Heart right ventricle (tissue), 16 donors: ENCODE results near the gene DRP2. TPM values are rescaled to one million over a fixed set of nuclear protein-coding genes. Genes with fewer than 3 reads are reported as not detected.
A peak's percentile ranks its signal among the peaks of the same experiment; 100 is the strongest.

Source experiments
- ATAC-seq, 8 donors: fragments of 200-7000 bp; cut with Tn5 transposase; one replicate each; pipeline ENCODE4 v1.9.1; 2020; ENCODE audit warnings: mild to moderate bottlenecking in 8 of 8, moderate library complexity in 8 of 8, moderate number of reproducible peaks in 1 of 8
- DNase-seq, 2 donors: peaks; one replicate each; pipeline ENCODE4 v3.0.0-alpha.2; 2020
- H3K27ac ChIP-seq, 10 donors: fragments of 200-600 bp; sonication (generic) in 2 of 10; one replicate each; pipeline versions ENCODE4 v1.5.0 to v1.8.0; 2020 to 2022; ENCODE audit warnings: mild to moderate bottlenecking in 3 of 10
- H3K27me3 ChIP-seq, 7 donors: fragments of 200-600 bp; one replicate each; pipeline ENCODE4 v1.8.0; 2021 to 2022; ENCODE audit warnings: mild to moderate bottlenecking in 2 of 7
- H3K36me3 ChIP-seq, 9 donors: fragments of 200-600 bp; sonication (generic) in 1 of 9; one replicate each; pipeline versions ENCODE4 v1.5.0 to v1.8.0; 2020 to 2022; ENCODE audit warnings: mild to moderate bottlenecking in 2 of 9
- H3K4me1 ChIP-seq, 9 donors: fragments of 200-600 bp; sonication (generic) in 1 of 9; one replicate each; pipeline versions ENCODE4 v1.5.0 to v1.8.0; 2020 to 2022; ENCODE audit warnings: mild to moderate bottlenecking in 4 of 9
- H3K4me3 ChIP-seq, 10 donors: fragments of 200-600 bp; sonication (generic) in 2 of 10; one replicate each; pipeline versions ENCODE4 v1.5.0 to v1.8.0; 2020 to 2022; ENCODE audit warnings: mild to moderate bottlenecking in 7 of 10, moderate library complexity in 2 of 10
- H3K9me3 ChIP-seq, 11 donors: fragments of 200-600 bp in 10 of 11; sonication (generic) in 2 of 11; one replicate each; pipeline versions ENCODE4 v1.5.0 to v1.8.0; 2013 to 2022; ENCODE audit warnings: mild to moderate bottlenecking in 2 of 11, control low read depth in 1 of 11, moderate library complexity in 1 of 11
- CTCF ChIP-seq, 9 donors: fragments of 200-600 bp; sonication (generic) in 2 of 9; IDR thresholded peaks; one replicate each; pipeline versions ENCODE4 v1.5.0 to v1.8.0; 2021 to 2022; ENCODE audit warnings: antibody characterized with exemption in 9 of 9, mild to moderate bottlenecking in 5 of 9, moderate library complexity in 1 of 9
- WGBS, 2 donors: extraction: QIAGEN DNeasy Blood & Tissue Kit; methylation state at CpG; one replicate each; pipeline ENCODE4 v1.1.7; 2013; ENCODE audit warnings: inconsistent platforms in 1 of 2; 5-methylcytosine and 5-hydroxymethylcytosine counted together
- intact Hi-C, 10 donors: fragments of 100-400 bp; cut with DNase I; formaldehyde crosslinking; loops; one replicate each; pipeline versions ENCODE4 v1.11.1 to v1.14.2; 2022
- polyA plus RNA-seq, 2 donors: library from polyadenylated mRNA; stranded (reverse); fragments of 200-250 nt; gene quantifications; one replicate each; pipeline ENCODE4 v1.2.3, GENCODE V29; 2013
- total RNA-seq, 10 donors: library from RNA; stranded (reverse); fragmentation: NEBNext Ultra II Directional in 3 of 10; extraction: Animal tissue kit (Norgen Biotek cat#: 25700) in 3 of 10; gene quantifications; one replicate each; pipeline versions ENCODE4 v1.2.1 to v1.2.4, GENCODE V29; 2021 to 2023
- donor health status: Arrhythmogenic right ventricular cardiomyopathy.
- donor health status: ischemic (EF 13 %, LVEDD 7.1; RV severe dilation, severe dysfunction).
- donor health status: healthy with polysubstance abuse.
- donor health status: DM: no; HTN: yes; CAD: no.
- donor health status: DM: no; HTN: no; CAD: no.
- donor health status: ischemic (EF 25% LVEDD 6.9; RV normal size, moderate dysfunction).
- donor health status: ischemic (EF 25% LVEDD 5.7; RV mildly dilated, moderate dysfunction).
- donor health status: healthy.
- donor health status: DM: yes; HTN: yes; CAD: no.
- donor health status: Ischemic cardiomyopathy.
- donor health status: ischemic (EF 35%, LVEDD 5.7; RV mildly dilated, moderate dysfunction).
- donor health status: nonischemic (EF 11% LVEDD 7.7; RV severe dilation, severe dysfunction).
- donor health status: DM: yes; HTN: yes; CAD: no.
- donor health status: PGD.
- donor health status: ischemic (EF 29% LVEDD 5.4; RV normal size, mild dysfunction).
- donor health status: nonischemic (EF 23%, LVEDD 6.1; RV moderate dilation, normal function).

Gene DRP2
- total and polyA plus RNA-seq, 12 donors, result 0.01 to 0.24 (median 0.07) TPM; not detected in 5

GRCh38 chrX:101190736-101191135 lies 28.9 kb upstream of the DRP2 start:
- intact Hi-C loops, result no loop called here
- H3K4me3 ChIP-seq, result no peak overlapping the region
- H3K36me3 ChIP-seq, result no peaks in the 10 kb centered on the region
- ATAC-seq (no peak), DNase-seq (no peak)
- no peak for TF ChIP-seq CTCF (IDR thresholded peaks at IDR 0.05)
- H3K4me1 ChIP-seq, result no peaks in the 10 kb centered on the region
- no peak overlapping the region for H3K27ac ChIP-seq
- WGBS, 2 donors, result 73 to 79% methylated on average over 1 of the region's 1 CpG
- peaks cover 0 to 3% (median 0%) of the 10 kb centered on the region in 11 donors for H3K9me3 ChIP-seq
- H3K27me3 ChIP-seq, result peaks cover 0 to 51% (median 0%) of the 10 kb centered on the region in 7 donors

- Histone ChIP-seq H3K27ac (no peak overlapping the region), H3K4me1 (no peaks in the 10 kb centered on the region), H3K9me3 (peaks cover 0 to 3% (median 0%) of the 10 kb centered on the region in 11 donors), H3K36me3 (no peaks in the 10 kb centered on the region), H3K27me3 (peaks cover 0 to 51% (median 0%) of the 10 kb centered on the region in 7 donors), H3K4me3 (peak overlapping the region in 8 of 10 donors; percentile 17 to 38 (median 27))
- peak in 6 of 8 donors; percentile 37 to 76 (median 51) for ATAC-seq
- no peak for TF ChIP-seq CTCF (IDR thresholded peaks at IDR 0.05)
- 14 to 20% methylated on average over 31 to 43 of the region's 50 CpGs for WGBS, 2 donors
- intact Hi-C loops, result no loop called here
- DNase-seq, result peak; percentile 3 to 20
Measured at GRCh38 chrX:101191217-101191750, 28.3 kb upstream of the DRP2 start.

GRCh38 chrX:101195442-101196173 lies 24.0 kb upstream of the DRP2 start:
- no peaks in the 10 kb centered on the region for H3K36me3 ChIP-seq
- ATAC-seq (no peak), DNase-seq (no peak)
- no peak overlapping the region for H3K27ac ChIP-seq
- no peak for TF ChIP-seq CTCF (IDR thresholded peaks at IDR 0.05)
- peaks cover 0 to 3% (median 0%) of the 10 kb centered on the region in 11 donors for H3K9me3 ChIP-seq
- H3K4me3 ChIP-seq, result no peak overlapping the region
- peaks cover 0 to 37% (median 0%) of the 10 kb centered on the region in 7 donors for H3K27me3 ChIP-seq
- no peaks in the 10 kb centered on the region for H3K4me1 ChIP-seq
- intact Hi-C loops, result no loop called here
- WGBS, 2 donors, result 76 to 82% methylated on average over 3 of the region's 3 CpGs

GRCh38 chrX:101203761-101204351 lies 15.7 kb upstream of the DRP2 start:
- Histone ChIP-seq H3K27me3 (peaks cover 0 to 41% (median 0%) of the 10 kb centered on the region in 7 donors), H3K4me1 (no peaks in the 10 kb centered on the region), H3K36me3 (no peaks in the 10 kb centered on the region), H3K4me3 (no peak overlapping the region), H3K9me3 (no peaks in the 10 kb centered on the region), H3K27ac (no peak overlapping the region)
- WGBS, 2 donors, result 15 to 18% methylated on average over 2 of the region's 2 CpGs
- DNase-seq (no peak), ATAC-seq (no peak)
- intact Hi-C loops, result loop anchor here in 1 of 10 donors (10.0 kb wide), 1 partner anchor 309 kb away; no protein-coding TSS in a partner anchor
- TF ChIP-seq CTCF (IDR thresholded peaks at IDR 0.05), result no peak
